ENCODE results near the gene SNTB2.

SNTB2 gene

GRCh38 chr16:69194488-69194887, 7.5 kb downstream of the SNTB2 start:
- Mint-ChIP-seq H3K4me1 (peaks cover 43% of the 10 kb centered on the region), H3K27ac (no peak overlapping the region), H3K9me3 (no peaks in the 10 kb centered on the region), H3K36me3 (peaks cover 7% of the 10 kb centered on the region), H3K4me3 (no peak overlapping the region)
- ATAC-seq (no peak), DNase-seq (ENCODE audit: low spot score in 2 of 2) (no peak)

- no peaks in the 10 kb centered on the region for H3K9me3 Mint-ChIP-seq
- DNase-seq (ENCODE audit: low spot score in 2 of 2), result no peak
- no peak overlapping the region for H3K27ac Mint-ChIP-seq
- ATAC-seq, result no peak
- H3K4me1 Mint-ChIP-seq, result peaks cover 44% of the 10 kb centered on the region
- H3K36me3 Mint-ChIP-seq, result peaks cover 7% of the 10 kb centered on the region
- no peak overlapping the region for H3K4me3 Mint-ChIP-seq
These were observed 8.5 kb downstream of the SNTB2 start for GRCh38 chr16:69195369-69196029.

DNA sequence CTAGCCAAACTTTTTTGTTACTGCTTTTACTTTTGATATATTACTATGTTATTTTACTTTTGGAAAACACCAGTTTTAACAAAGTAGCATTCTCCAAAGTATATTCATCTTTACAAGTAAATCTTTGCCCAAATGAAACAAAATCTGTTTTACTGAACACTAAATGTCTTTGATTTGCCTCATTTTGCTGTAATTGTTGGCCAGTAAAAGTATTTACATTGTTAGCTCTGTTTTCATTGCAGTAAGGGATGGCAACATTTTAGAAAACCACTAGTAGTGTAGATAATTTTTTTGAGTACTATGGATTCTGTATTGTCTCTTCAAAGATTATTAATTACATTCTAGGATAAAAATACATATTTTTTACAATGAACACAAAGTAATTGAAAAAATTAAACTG, 10.6 kb downstream of the SNTB2 start:
- Mint-ChIP-seq H3K27ac (no peak overlapping the region), H3K36me3 (no peaks in the 10 kb centered on the region), H3K9me3 (no peaks in the 10 kb centered on the region), H3K4me3 (no peak overlapping the region), H3K4me1 (peaks cover 35% of the 10 kb centered on the region)
- ATAC-seq (no peak), DNase-seq (ENCODE audit: low spot score in 2 of 2) (no peak)

GRCh38 chr16:69199382-69199781, 12.4 kb downstream of the SNTB2 start:
- H3K9me3 Mint-ChIP-seq, result no peaks in the 10 kb centered on the region
- ATAC-seq (no peak), DNase-seq (ENCODE audit: low spot score in 2 of 2) (no peak)
- H3K4me1 Mint-ChIP-seq, result peaks cover 34% of the 10 kb centered on the region
- no peak overlapping the region for H3K27ac Mint-ChIP-seq
- no peaks in the 10 kb centered on the region for H3K36me3 Mint-ChIP-seq
- H3K4me3 Mint-ChIP-seq, result no peak overlapping the region

DNA sequence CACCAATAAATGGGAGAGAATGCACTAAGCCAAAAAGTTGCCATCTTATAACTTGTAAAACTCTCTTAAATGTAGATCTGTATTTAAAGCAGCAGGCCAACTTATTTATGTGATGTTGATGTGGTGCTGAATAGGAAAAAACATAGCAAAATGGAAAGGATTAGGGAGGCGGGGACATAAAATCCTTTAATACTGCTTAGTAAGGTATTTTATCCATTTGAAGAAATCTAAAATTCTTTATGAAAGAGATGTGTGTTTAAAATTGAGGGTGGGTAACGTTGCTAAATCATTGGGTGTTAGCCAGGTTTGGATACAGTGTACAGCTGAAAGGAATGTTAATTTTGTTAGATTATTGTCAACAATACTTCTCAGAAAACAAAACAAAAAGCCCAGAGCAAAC, 14.3 kb downstream of the SNTB2 start:
- DNase-seq (ENCODE audit: low spot score in 2 of 2) (no peak), ATAC-seq (no peak)
- H3K4me1 Mint-ChIP-seq, result peaks cover 44% of the 10 kb centered on the region
- no peaks in the 10 kb centered on the region for H3K9me3 Mint-ChIP-seq
- no peak overlapping the region for H3K27ac Mint-ChIP-seq
- H3K36me3 Mint-ChIP-seq, result no peaks in the 10 kb centered on the region
- H3K4me3 Mint-ChIP-seq, result no peak overlapping the region

- ATAC-seq (no peak), DNase-seq (ENCODE audit: low spot score in 2 of 2) (no peak)
- peaks cover 44% of the 10 kb centered on the region for H3K4me1 Mint-ChIP-seq
- H3K9me3 Mint-ChIP-seq, result no peaks in the 10 kb centered on the region
- H3K36me3 Mint-ChIP-seq, result no peaks in the 10 kb centered on the region
- no peak overlapping the region for H3K4me3 Mint-ChIP-seq
- peak overlapping the region; percentile 32 for H3K27ac Mint-ChIP-seq
These were observed 14.8 kb downstream of the SNTB2 start for GRCh38 chr16:69201787-69202186.

- peak overlapping the region; percentile 52 for H3K27ac Mint-ChIP-seq
- H3K36me3 Mint-ChIP-seq, result no peaks in the 10 kb centered on the region
- DNase-seq (ENCODE audit: low spot score in 2 of 2) (no peak), ATAC-seq (no peak)
- H3K9me3 Mint-ChIP-seq, result no peaks in the 10 kb centered on the region
- H3K4me1 Mint-ChIP-seq, result peaks cover 37% of the 10 kb centered on the region
- no peak overlapping the region for H3K4me3 Mint-ChIP-seq
These were observed 17.2 kb downstream of the SNTB2 start for GRCh38 chr16:69204172-69204571.

- Mint-ChIP-seq H3K27ac (no peak overlapping the region), H3K9me3 (no peaks in the 10 kb centered on the region), H3K4me3 (no peak overlapping the region), H3K36me3 (no peaks in the 10 kb centered on the region), H3K4me1 (peaks cover 11% of the 10 kb centered on the region)
- ATAC-seq, result no peak
- no peak for DNase-seq (ENCODE audit: low spot score in 2 of 2)
These were observed 22.8 kb downstream of the SNTB2 start for GRCh38 chr16:69209735-69210134.

DNA sequence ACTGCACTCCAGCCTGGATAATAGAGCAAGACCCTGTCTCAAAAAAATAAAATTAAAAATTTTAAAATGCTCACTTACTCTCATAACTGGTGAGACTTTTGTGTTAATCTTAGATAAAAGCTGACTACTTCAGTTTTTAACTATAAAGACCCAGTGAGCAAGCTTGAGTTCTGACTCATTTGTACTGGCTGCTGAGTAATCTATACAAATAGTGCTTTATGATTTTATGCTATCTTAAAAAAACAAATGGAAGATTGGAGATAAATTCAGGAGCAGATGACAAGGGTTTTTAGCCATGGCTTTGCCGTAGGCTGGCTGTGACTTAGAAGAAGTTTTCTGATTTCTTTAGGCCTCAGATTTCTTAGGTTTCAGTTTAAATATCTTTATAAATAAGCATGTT, 30.5 kb downstream of the SNTB2 start:
- no peak overlapping the region for H3K27ac Mint-ChIP-seq
- peak; percentile 84 for ATAC-seq

DNA sequence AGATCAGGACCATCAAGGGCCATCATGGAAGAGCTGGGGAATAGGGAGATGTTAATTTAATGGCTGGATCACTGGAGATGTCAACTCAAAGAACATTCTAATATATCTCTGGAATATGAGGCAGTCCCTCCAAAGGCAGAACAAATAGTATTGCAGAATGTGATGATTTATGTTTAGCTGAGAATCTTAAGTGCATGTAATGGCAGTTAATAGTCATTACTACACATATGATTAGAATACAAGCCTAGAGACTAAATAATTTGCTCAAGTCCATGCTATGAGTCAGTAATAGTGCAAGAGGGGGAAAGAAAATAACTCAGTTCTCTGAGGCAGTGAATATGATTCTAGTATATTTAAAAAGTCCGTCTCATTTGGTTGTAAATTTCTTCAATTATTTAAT, 32.3 kb downstream of the SNTB2 start:
- H3K9me3 Mint-ChIP-seq, result no peaks in the 10 kb centered on the region
- H3K4me3 Mint-ChIP-seq, result no peak overlapping the region
- ATAC-seq, result no peak
- H3K27ac Mint-ChIP-seq, result no peak overlapping the region
- H3K36me3 Mint-ChIP-seq, result peaks cover 6% of the 10 kb centered on the region
- peaks cover 22% of the 10 kb centered on the region for H3K4me1 Mint-ChIP-seq
- no peak for DNase-seq (ENCODE audit: low spot score in 2 of 2)

More for the DNA sequence above, 30.5 kb downstream of the SNTB2 start:
- Mint-ChIP-seq H3K9me3 (no peaks in the 10 kb centered on the region), H3K36me3 (no peaks in the 10 kb centered on the region), H3K4me1 (peaks cover 17% of the 10 kb centered on the region), H3K4me3 (no peak overlapping the region)
- no peak for DNase-seq (ENCODE audit: low spot score in 2 of 2)

DNA sequence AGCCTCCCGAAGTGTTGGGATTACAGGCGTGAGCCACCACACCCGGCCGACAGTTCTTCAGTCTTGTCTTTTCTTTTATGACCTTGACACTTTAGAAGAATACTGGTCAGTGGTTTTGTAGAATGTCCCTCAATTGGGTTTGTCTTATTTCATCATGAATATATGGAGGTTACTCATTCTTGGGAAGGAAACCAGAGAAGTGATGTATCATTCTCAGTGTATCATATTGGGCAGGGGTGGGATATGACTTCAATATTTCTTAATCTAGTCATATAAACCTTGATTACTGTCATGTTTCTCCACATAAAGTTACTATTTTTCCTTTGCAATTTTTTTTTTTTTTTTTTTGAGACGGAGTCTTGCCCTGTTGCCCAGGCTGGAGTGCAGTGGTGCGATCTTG, 36.9 kb downstream of the SNTB2 start:
- Mint-ChIP-seq H3K9me3 (no peaks in the 10 kb centered on the region), H3K36me3 (peaks cover 6% of the 10 kb centered on the region), H3K4me1 (peaks cover 10% of the 10 kb centered on the region), H3K27ac (no peak overlapping the region), H3K4me3 (no peak overlapping the region)
- ATAC-seq (peak; percentile 76), DNase-seq (ENCODE audit: low spot score in 2 of 2) (no peak)

- DNase-seq (ENCODE audit: low spot score in 2 of 2) (no peak), ATAC-seq (no peak)
- H3K27ac Mint-ChIP-seq, result no peak overlapping the region
- no peak overlapping the region for H3K4me3 Mint-ChIP-seq
- H3K36me3 Mint-ChIP-seq, result peaks cover 6% of the 10 kb centered on the region
- H3K4me1 Mint-ChIP-seq, result peaks cover 5% of the 10 kb centered on the region
- H3K9me3 Mint-ChIP-seq, result no peaks in the 10 kb centered on the region
These were observed 38.2 kb downstream of the SNTB2 start for GRCh38 chr16:69225121-69225520.

- Mint-ChIP-seq H3K36me3 (no peaks in the 10 kb centered on the region), H3K9me3 (no peaks in the 10 kb centered on the region), H3K4me1 (no peaks in the 10 kb centered on the region), H3K27ac (no peak overlapping the region), H3K4me3 (no peak overlapping the region)
- DNase-seq (ENCODE audit: low spot score in 2 of 2) (no peak), ATAC-seq (no peak)
These were observed 46.2 kb downstream of the SNTB2 start for GRCh38 chr16:69233124-69233523.

GRCh38 chr16:69234460-69234859, 47.5 kb downstream of the SNTB2 start:
- Mint-ChIP-seq H3K9me3 (no peaks in the 10 kb centered on the region), H3K4me1 (no peaks in the 10 kb centered on the region), H3K4me3 (no peak overlapping the region), H3K36me3 (no peaks in the 10 kb centered on the region), H3K27ac (no peak overlapping the region)
- no peak for DNase-seq (ENCODE audit: low spot score in 2 of 2)
- ATAC-seq, result no peak

DNA sequence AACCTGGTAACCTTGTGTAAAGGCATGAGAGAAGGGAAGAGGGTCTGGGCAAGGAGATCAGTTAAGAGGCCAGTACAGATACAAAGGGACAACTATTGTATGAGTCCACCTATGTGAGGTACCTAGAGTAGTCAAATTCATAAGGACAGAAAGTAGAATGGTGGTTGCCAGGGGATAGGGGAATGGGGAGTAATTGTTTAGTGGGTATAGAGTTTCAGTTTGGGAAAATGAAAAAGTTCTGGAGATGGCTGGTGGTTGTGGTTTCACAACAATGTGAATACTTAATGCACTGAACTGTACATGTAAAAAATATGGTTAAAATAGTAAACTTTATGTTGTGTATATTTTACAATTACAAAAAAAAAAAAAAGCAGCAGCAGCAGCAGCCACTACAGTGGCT, 49.4 kb downstream of the SNTB2 start:
- no peaks in the 10 kb centered on the region for H3K4me1 Mint-ChIP-seq
- ATAC-seq (no peak), DNase-seq (ENCODE audit: low spot score in 2 of 2) (no peak)
- no peak overlapping the region for H3K27ac Mint-ChIP-seq
- H3K36me3 Mint-ChIP-seq, result no peaks in the 10 kb centered on the region
- no peaks in the 10 kb centered on the region for H3K9me3 Mint-ChIP-seq
- no peak overlapping the region for H3K4me3 Mint-ChIP-seq

DNA sequence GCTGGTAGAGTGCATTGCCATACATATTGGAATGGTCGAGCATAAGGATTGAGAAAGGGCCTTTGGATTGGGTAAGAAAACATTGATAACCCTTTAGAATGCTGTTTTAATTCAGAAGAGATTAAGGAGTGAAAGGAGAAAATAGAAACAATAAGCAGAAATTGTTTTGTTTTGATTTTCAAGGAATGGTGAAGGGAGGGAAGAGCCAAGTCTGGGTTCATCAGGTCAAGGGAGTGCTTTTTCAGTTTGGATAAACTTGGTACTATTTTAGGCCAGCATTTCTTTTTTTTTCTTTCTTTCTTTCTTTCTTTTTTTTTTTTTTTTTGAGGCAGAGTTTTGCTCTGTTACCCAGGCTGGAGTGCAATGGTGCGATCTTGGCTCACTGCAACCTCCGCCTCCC, 50.3 kb downstream of the SNTB2 start:
- no peak overlapping the region for H3K4me3 Mint-ChIP-seq
- H3K27ac Mint-ChIP-seq, result no peak overlapping the region
- H3K36me3 Mint-ChIP-seq, result no peaks in the 10 kb centered on the region
- ATAC-seq (no peak), DNase-seq (ENCODE audit: low spot score in 2 of 2) (no peak)
- H3K4me1 Mint-ChIP-seq, result no peaks in the 10 kb centered on the region
- no peaks in the 10 kb centered on the region for H3K9me3 Mint-ChIP-seq

- Mint-ChIP-seq H3K36me3 (no peaks in the 10 kb centered on the region), H3K27ac (no peak overlapping the region), H3K4me1 (no peaks in the 10 kb centered on the region), H3K9me3 (no peaks in the 10 kb centered on the region), H3K4me3 (no peak overlapping the region)
- ATAC-seq, result no peak
- DNase-seq (ENCODE audit: low spot score in 2 of 2), result no peak
These were observed 52.9 kb downstream of the SNTB2 start for GRCh38 chr16:69239851-69240250.
